GM10266 (cell line): ENCODE data around the gene MIA.
"Not testable (repeated sequence)": the region's sequence is repeated elsewhere in the genome, so short reads cannot be mapped to it uniquely, and the experiment has no call there.

ENCODE experiments used
- DNase-seq: peaks from one replicate; pipeline ENCODE4 v3.0.0; 2012; ENCODE audit errors: extremely low spot score
- CTCF ChIP-seq: IDR thresholded peaks from 2 replicates; pipeline ENCODE4 v1.5.1; 2012; ENCODE audit warnings: mild to moderate bottlenecking, low read depth; ENCODE audit not compliant: control insufficient read depth, insufficient read depth; ENCODE audit errors: missing control alignments

MIA gene

GRCh38 chr19:40818480-40819399, 43.4 kb downstream of the MIA start:
- TF ChIP-seq CTCF = peak; percentile 28
- DNase-seq = not testable (repeated sequence)

GRCh38 chr19:40819479-40820234, 44.3 kb downstream of the MIA start:
- not testable (repeated sequence) for DNase-seq
- peak; percentile 57 for TF ChIP-seq CTCF

GRCh38 chr19:40822161-40822560, 46.8 kb downstream of the MIA start:
- DNase-seq = no peak
- TF ChIP-seq CTCF = no peak

GRCh38 chr19:40822704-40823553, 47.6 kb downstream of the MIA start:
- not testable (repeated sequence) for DNase-seq

- not testable (repeated sequence) for DNase-seq
Measured at GRCh38 chr19:40824916-40825315, 49.6 kb downstream of the MIA start.

GRCh38 chr19:40825460-40826095, 50.3 kb downstream of the MIA start:
- DNase-seq = not testable (repeated sequence)

- not testable (repeated sequence) for DNase-seq
Measured at GRCh38 chr19:40826312-40826698, 51.0 kb downstream of the MIA start.

- DNase-seq = not testable (repeated sequence)
Measured at GRCh38 chr19:40826699-40827385, 51.5 kb downstream of the MIA start.
